GM23338 (cell line): ENCODE measurements around the gene FAM131B. TPM values are rescaled to one million over a fixed set of nuclear protein-coding genes. Genes with fewer than 3 reads are reported as not detected.

ENCODE experiments used
- ATAC-seq: fragments of 200-7000 bp; cut with Tn5 transposase; 3 replicates; pipeline ENCODE4 v1.9.1; 2020
- DNase-seq: peaks from one replicate; pipeline ENCODE4 v3.0.0-alpha.2; 2015; ENCODE audit warnings: low spot score
- H2AFZ ChIP-seq: fragments of 200-600 bp; sonication (generic); 2 replicates; pipeline ENCODE4 v1.8.0; 2016; ENCODE audit warnings: antibody characterized with exemption, mild to moderate bottlenecking, moderate library complexity
- H3F3A ChIP-seq: fragments of 200-600 bp; sonication (generic); replicated peaks from 2 replicates; pipeline ENCODE4 v1.8.0; 2017; ENCODE audit warnings: antibody characterized with exemption, mixed run types, low read depth
- H3K27ac ChIP-seq: fragments of 200-600 bp; sonication (generic); 2 replicates; pipeline ENCODE4 v1.6.1; 2016; ENCODE audit warnings: low read depth
- H3K27me3 ChIP-seq: fragments of 200-600 bp; sonication (generic); 2 replicates; pipeline ENCODE4 v1.8.0; 2016; ENCODE audit warnings: mild to moderate bottlenecking, mixed run types, moderate library complexity; ENCODE audit not compliant: insufficient read depth
- H3K36me3 ChIP-seq: fragments of 200-600 bp; sonication (generic); 2 replicates; pipeline ENCODE4 v1.8.0; 2016; ENCODE audit warnings: mild to moderate bottlenecking; ENCODE audit not compliant: insufficient read depth
- H3K4me1 ChIP-seq: fragments of 200-600 bp; sonication (generic); 2 replicates; pipeline ENCODE4 v1.8.0; 2016; ENCODE audit warnings: mild to moderate bottlenecking, moderate library complexity; ENCODE audit not compliant: insufficient read depth
- H3K4me2 ChIP-seq: fragments of 200-600 bp; sonication (generic); 2 replicates; pipeline ENCODE4 v1.7.1; 2017; ENCODE audit warnings: mixed run types
- H3K4me3 ChIP-seq: fragments of 200-600 bp; sonication (generic); 2 replicates; pipeline ENCODE4 v1.6.1; 2016; ENCODE audit warnings: mixed run types
- H3K79me2 ChIP-seq: fragments of 200-600 bp; sonication (generic); replicated peaks from 2 replicates; pipeline ENCODE4 v1.8.0; 2017; ENCODE audit warnings: mild to moderate bottlenecking; ENCODE audit not compliant: insufficient read depth
- H3K9me2 ChIP-seq: fragments of 200-600 bp; sonication (generic); 2 replicates; pipeline ENCODE4 v1.8.0; 2017; ENCODE audit not compliant: insufficient read depth
- H4K20me1 ChIP-seq: fragments of 200-600 bp; sonication (generic); replicated peaks from 2 replicates; pipeline ENCODE4 v1.8.0; 2017; ENCODE audit warnings: mild to moderate bottlenecking; ENCODE audit not compliant: insufficient read depth
- H3K27ac Mint-ChIP-seq: 2 replicates; pipeline ENCODE4 v1.8.0; 2020; ENCODE audit warnings: inconsistent platforms, mild to moderate bottlenecking, moderate library complexity, mixed read lengths
- H3K27me3 Mint-ChIP-seq: 3 replicates; pipeline ENCODE4 v1.8.0; 2022; ENCODE audit warnings: low read depth, mild to moderate bottlenecking, moderate library complexity, mixed read lengths, inconsistent platforms; ENCODE audit not compliant: insufficient read depth, poor library complexity
- H3K36me3 Mint-ChIP-seq: 3 replicates; pipeline ENCODE4 v1.8.0; 2021; ENCODE audit warnings: low read depth, mild to moderate bottlenecking, inconsistent platforms, moderate library complexity, mixed read lengths
- H3K4me1 Mint-ChIP-seq: 3 replicates; pipeline ENCODE4 v1.8.0; 2020; ENCODE audit warnings: mild to moderate bottlenecking, inconsistent platforms, mixed read lengths
- H3K4me3 Mint-ChIP-seq: 3 replicates; pipeline ENCODE4 v1.8.0; 2021; ENCODE audit warnings: moderate library complexity, mild to moderate bottlenecking, inconsistent platforms, mixed read lengths
- H3K9me3 Mint-ChIP-seq: 3 replicates; pipeline ENCODE4 v1.8.0; 2020; ENCODE audit warnings: moderate library complexity, mild to moderate bottlenecking, inconsistent platforms, mixed read lengths
- ZNF114 ChIP-seq: fragments of 250-450 bp; sonication (Bioruptor Pico); IDR thresholded peaks from 2 replicates; pipeline ENCODE4 v1.5.0; 2020; ENCODE audit warnings: mild to moderate bottlenecking, moderate library complexity
- ZNF331 ChIP-seq: fragments of 250-450 bp; sonication (Bioruptor Pico); IDR thresholded peaks from 2 replicates; pipeline ENCODE4 v1.5.0; 2020; ENCODE audit warnings: low read depth, mild to moderate bottlenecking, moderate library complexity
- polyA plus RNA-seq: library from polyadenylated mRNA; unstranded; fragments of >200 nt; fragmentation: Nextera tagmentation; extraction: Ambion mirVana; gene quantifications from 2 replicates; pipeline ENCODE4 v1.2.1, GENCODE V29; 2016
- total RNA-seq: library from RNA; depleted of rRNA; stranded (reverse); fragments of >200 nt; shearing (Covaris generic); gene quantifications from 2 replicates; pipeline ENCODE4 v1.2.3, GENCODE V29; 2014
- TF ChIP-seq, protein P1 (sequence below): IDR thresholded peaks from one replicate; pipeline ENCODE4 v1.6.1; 2018; ENCODE audit warnings: antibody characterized with exemption; ENCODE audit not compliant: unreplicated experiment
- TF ChIP-seq, protein P2 (sequence below), 2 experiments: fragments of 200-600 bp in 1 of 2; sonication (generic) in 1 of 2; conservative IDR thresholded peaks; 2 replicates each; pipeline versions ENCODE4 v1.5.1 to v1.6.1; 2016 to 2017; ENCODE audit warnings: antibody characterized with exemption in 2 of 2, low read depth in 2 of 2, mild to moderate bottlenecking in 2 of 2, moderate library complexity in 1 of 2

The FAM131B gene
- total and polyA plus RNA-seq, 2 experiments from 2014 or later = 4.7 to 30.2 TPM

DNA sequence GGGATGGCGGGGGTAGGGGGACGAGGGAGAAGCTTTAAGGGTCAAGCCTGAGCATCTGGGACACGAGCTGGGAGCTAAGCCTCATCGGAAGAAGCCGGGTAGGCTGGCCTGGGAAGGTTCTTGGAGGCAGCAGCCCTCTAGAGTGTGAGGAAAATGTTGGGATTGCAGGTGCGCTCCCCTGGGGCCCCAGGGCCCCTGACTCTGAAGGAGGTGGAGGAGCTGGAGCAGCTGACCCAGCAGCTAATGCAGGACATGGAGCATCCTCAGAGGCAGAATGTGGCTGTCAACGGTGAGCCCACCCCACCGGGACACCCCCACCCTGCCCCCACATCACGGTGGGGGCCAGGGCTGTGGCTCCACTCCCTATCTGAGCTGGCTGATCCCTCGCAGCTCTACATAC, 25.5 kb upstream of the FAM131B start (continued):
- TF ChIP-seq, protein P1, sequence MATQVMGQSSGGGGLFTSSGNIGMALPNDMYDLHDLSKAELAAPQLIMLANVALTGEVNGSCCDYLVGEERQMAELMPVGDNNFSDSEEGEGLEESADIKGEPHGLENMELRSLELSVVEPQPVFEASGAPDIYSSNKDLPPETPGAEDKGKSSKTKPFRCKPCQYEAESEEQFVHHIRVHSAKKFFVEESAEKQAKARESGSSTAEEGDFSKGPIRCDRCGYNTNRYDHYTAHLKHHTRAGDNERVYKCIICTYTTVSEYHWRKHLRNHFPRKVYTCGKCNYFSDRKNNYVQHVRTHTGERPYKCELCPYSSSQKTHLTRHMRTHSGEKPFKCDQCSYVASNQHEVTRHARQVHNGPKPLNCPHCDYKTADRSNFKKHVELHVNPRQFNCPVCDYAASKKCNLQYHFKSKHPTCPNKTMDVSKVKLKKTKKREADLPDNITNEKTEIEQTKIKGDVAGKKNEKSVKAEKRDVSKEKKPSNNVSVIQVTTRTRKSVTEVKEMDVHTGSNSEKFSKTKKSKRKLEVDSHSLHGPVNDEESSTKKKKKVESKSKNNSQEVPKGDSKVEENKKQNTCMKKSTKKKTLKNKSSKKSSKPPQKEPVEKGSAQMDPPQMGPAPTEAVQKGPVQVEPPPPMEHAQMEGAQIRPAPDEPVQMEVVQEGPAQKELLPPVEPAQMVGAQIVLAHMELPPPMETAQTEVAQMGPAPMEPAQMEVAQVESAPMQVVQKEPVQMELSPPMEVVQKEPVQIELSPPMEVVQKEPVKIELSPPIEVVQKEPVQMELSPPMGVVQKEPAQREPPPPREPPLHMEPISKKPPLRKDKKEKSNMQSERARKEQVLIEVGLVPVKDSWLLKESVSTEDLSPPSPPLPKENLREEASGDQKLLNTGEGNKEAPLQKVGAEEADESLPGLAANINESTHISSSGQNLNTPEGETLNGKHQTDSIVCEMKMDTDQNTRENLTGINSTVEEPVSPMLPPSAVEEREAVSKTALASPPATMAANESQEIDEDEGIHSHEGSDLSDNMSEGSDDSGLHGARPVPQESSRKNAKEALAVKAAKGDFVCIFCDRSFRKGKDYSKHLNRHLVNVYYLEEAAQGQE = no peak
- TF ChIP-seq ZNF114 = no peak
- TF ChIP-seq, protein P2, sequence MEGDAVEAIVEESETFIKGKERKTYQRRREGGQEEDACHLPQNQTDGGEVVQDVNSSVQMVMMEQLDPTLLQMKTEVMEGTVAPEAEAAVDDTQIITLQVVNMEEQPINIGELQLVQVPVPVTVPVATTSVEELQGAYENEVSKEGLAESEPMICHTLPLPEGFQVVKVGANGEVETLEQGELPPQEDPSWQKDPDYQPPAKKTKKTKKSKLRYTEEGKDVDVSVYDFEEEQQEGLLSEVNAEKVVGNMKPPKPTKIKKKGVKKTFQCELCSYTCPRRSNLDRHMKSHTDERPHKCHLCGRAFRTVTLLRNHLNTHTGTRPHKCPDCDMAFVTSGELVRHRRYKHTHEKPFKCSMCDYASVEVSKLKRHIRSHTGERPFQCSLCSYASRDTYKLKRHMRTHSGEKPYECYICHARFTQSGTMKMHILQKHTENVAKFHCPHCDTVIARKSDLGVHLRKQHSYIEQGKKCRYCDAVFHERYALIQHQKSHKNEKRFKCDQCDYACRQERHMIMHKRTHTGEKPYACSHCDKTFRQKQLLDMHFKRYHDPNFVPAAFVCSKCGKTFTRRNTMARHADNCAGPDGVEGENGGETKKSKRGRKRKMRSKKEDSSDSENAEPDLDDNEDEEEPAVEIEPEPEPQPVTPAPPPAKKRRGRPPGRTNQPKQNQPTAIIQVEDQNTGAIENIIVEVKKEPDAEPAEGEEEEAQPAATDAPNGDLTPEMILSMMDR (conservative IDR thresholded peaks at IDR 0.05; ENCODE audit: low read depth in 2 of 2) = no peak

DNA sequence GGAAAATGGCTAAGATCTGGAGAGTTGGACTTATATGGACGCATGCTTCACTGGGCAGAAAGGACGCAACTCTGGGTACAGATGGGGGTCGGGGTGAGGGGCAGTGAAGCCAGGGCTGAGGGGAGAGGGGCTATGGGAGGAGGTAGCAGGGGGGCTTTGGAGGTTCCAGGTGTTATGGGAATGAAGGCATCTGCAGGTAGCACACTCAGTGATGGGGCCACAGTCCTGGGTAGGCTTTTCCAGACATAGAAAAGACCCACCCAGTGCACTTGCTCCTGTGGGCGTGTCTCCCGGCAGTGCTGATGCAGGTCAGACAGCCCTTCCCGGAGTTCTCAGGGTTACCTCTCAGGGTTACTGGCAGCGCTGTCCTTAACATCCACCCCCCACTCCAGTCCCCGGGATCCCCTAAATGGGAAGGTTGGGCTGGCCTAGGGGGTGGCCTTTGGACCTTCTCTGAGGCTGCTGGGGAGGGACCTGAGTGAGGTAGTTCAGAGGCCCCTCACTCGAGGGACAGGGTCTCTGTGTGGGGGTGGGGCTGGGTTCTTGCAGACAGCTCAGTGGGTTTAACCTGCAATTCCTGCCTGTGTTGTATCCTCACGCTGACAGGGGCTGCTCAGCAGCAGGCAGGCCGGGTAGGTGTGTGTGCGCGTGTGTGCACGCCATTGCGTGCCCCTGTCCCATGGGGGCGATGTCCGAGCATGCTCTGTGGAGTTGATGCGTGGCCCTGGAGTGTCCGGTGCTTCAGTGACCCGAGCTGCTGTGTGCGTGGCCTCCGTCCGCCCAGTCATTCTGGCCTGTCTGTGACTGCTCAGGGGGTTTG, 24.9 kb upstream of the FAM131B start:
- Mint-ChIP-seq H3K4me3 (no peak overlapping the region), H3K9me3 (no peaks in the 10 kb centered on the region; the same call in 2 of the 3 replicates), H3K27me3 (peaks cover 28% of the 10 kb centered on the region), H3K27ac (peak overlapping the region; percentile 53; the same call in 1 of the 2 replicates), H3K36me3 (peaks cover 41% of the 10 kb centered on the region), H3K4me1 (peaks cover 14% of the 10 kb centered on the region; the same call in 2 of the 3 replicates)
- H3K4me2 ChIP-seq = no peak overlapping the region
- no peaks in the 10 kb centered on the region for H3K27me3 ChIP-seq
- peaks cover 12% of the 10 kb centered on the region; the same call in 1 of the 2 replicates for H3K4me1 ChIP-seq
- DNase-seq (peak; percentile 61), ATAC-seq (peak; percentile 43)
- H3F3A ChIP-seq = peaks cover 57% of the 10 kb centered on the region
- peaks cover 34% of the 10 kb centered on the region for H4K20me1 ChIP-seq
- no peaks in the 10 kb centered on the region for H3K9me2 ChIP-seq
- TF ChIP-seq, protein P2 (conservative IDR thresholded peaks at IDR 0.05; ENCODE audit: low read depth in 2 of 2) = peak; percentile 53 to 62
- no peak for TF ChIP-seq ZNF331 (CRISPR knock-in tag)
- peaks cover 41% of the 10 kb centered on the region for H3K79me2 ChIP-seq
- H3K4me3 ChIP-seq = no peak overlapping the region
- H3K27ac ChIP-seq = peak overlapping the region; percentile 50; the same call in 1 of the 2 replicates
- no peak overlapping the region for H2AFZ ChIP-seq
- peaks cover 13% of the 10 kb centered on the region for H3K36me3 ChIP-seq
